Mesendoderm (in vitro differentiated cells): Measurements from ENCODE around the gene SMC3.

Experiments
- DNase-seq: peaks from one replicate; pipeline ENCODE4 v3.0.0; 2013
- H2AK5ac ChIP-seq: 2 replicates; pipeline ENCODE4 v1.6.1; 2013; ENCODE audit warnings: low read length, inconsistent platforms
- H2BK120ac ChIP-seq: 2 replicates; pipeline ENCODE4 v1.6.1; 2013; ENCODE audit warnings: low read depth, mild to moderate bottlenecking, low read length, moderate library complexity, mixed read lengths
- H2BK15ac ChIP-seq: replicated peaks from 2 replicates; pipeline ENCODE4 v1.6.1; 2013; ENCODE audit warnings: low read depth, mild to moderate bottlenecking, moderate library complexity
- H2BK5ac ChIP-seq: 2 replicates; pipeline ENCODE4 v1.6.1; 2013; ENCODE audit warnings: low read length, inconsistent platforms
- H3K18ac ChIP-seq: 2 replicates; pipeline ENCODE4 v1.6.1; 2013; ENCODE audit warnings: mild to moderate bottlenecking, low read length, mixed read lengths
- H3K23ac ChIP-seq: one replicate; pipeline ENCODE4 v1.6.1; 2013; ENCODE audit warnings: low read length
- H3K27ac ChIP-seq: 2 replicates; pipeline ENCODE4 v1.5.1; 2013; ENCODE audit warnings: low read depth, mild to moderate bottlenecking, inconsistent platforms, low read length, moderate library complexity
- H3K27me3 ChIP-seq: 2 replicates; pipeline ENCODE4 v1.6.1; 2013; ENCODE audit warnings: low read length, control low read depth, mild to moderate bottlenecking, inconsistent platforms; ENCODE audit not compliant: insufficient read depth, poor library complexity
- H3K36me3 ChIP-seq: 2 replicates; pipeline ENCODE4 v1.6.1; 2013; ENCODE audit warnings: low read length, inconsistent platforms; ENCODE audit not compliant: control insufficient read depth, insufficient read depth
- H3K4ac ChIP-seq: one replicate; pipeline ENCODE4 v1.6.1; 2013; ENCODE audit warnings: low read depth, mild to moderate bottlenecking, low read length, moderate library complexity
- H3K4me1 ChIP-seq: 2 replicates; pipeline ENCODE4 v1.6.1; 2013; ENCODE audit warnings: low read depth, low read length, inconsistent platforms; ENCODE audit not compliant: control insufficient read depth
- H3K4me2 ChIP-seq: 2 replicates; pipeline ENCODE4 v1.6.1; 2013; ENCODE audit warnings: low read length
- H3K4me3 ChIP-seq: 2 replicates; pipeline ENCODE4 v1.5.1; 2013; ENCODE audit warnings: mild to moderate bottlenecking, low read length
- H3K56ac ChIP-seq: one replicate; pipeline ENCODE4 v1.6.1; 2013; ENCODE audit warnings: low read length
- H3K79me1 ChIP-seq: 2 replicates; pipeline ENCODE4 v1.6.1; 2013; ENCODE audit warnings: low read length, inconsistent platforms
- H3K79me2 ChIP-seq: 2 replicates; pipeline ENCODE4 v1.6.1; 2013; ENCODE audit warnings: mild to moderate bottlenecking, low read length; ENCODE audit not compliant: control insufficient read depth, insufficient read depth
- H3K9ac ChIP-seq: 2 replicates; pipeline ENCODE4 v1.6.1; 2013; ENCODE audit warnings: low read length, inconsistent platforms
- H4K5ac ChIP-seq: one replicate; pipeline ENCODE4 v1.6.1; 2013; ENCODE audit warnings: low read length
- H4K8ac ChIP-seq: one replicate; pipeline ENCODE4 v1.6.1; 2013; ENCODE audit warnings: low read depth, mild to moderate bottlenecking, control low read depth, low read length, moderate library complexity
- WGBS: extraction: QIAGEN DNeasy Blood & Tissue Kit; methylation state at CpG from one replicate; pipeline ENCODE4 v1.1.7; 2013; ENCODE audit warnings: low lambda C conversion rate, missing lambda C conversion rate; ENCODE audit not compliant: insufficient coverage; ENCODE audit errors: extremely low coverage; 5-methylcytosine and 5-hydroxymethylcytosine counted together

SMC3 gene

DNA sequence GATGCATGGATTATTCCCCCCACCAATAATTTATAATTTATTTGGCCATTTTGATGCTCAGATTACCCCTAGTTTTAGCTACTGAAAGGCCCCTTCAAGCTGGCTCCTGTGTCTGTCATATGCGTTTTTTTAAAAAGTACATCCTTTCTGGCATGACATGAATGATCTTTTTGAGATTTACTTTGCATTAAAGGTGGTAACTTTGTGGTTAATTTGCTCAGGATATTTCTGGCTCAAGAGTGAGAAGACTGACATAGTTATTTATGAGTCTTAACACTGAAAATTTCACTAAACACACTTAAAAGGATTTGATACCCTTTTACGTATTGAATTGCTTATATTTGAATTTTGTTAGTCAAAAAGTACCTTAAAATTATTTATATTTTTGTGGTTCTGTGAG, 5.4 kb downstream of the SMC3 start:
- Histone ChIP-seq H3K4ac (no peak overlapping the region), H3K36me3 (no peaks in the 10 kb centered on the region), H2BK5ac (no peak overlapping the region), H2BK15ac (no peak overlapping the region), H3K4me2 (no peak overlapping the region), H3K18ac (no peak overlapping the region), H3K56ac (no peak overlapping the region), H4K5ac (no peak overlapping the region), H3K79me2 (peaks cover 38% of the 10 kb centered on the region), H3K79me1 (peaks cover 5% of the 10 kb centered on the region), H3K27ac (no peak overlapping the region), H3K4me3 (no peak overlapping the region), H4K8ac (no peak overlapping the region), H3K23ac (no peak overlapping the region), H2BK120ac (no peak overlapping the region), H3K4me1 (peaks cover 3% of the 10 kb centered on the region), H3K9ac (no peak overlapping the region), H3K27me3 (no peaks in the 10 kb centered on the region), H2AK5ac (no peak overlapping the region)
- no CpG with 5 or more reads among the region's 2 CpGs for WGBS
- DNase-seq = no peak

DNA sequence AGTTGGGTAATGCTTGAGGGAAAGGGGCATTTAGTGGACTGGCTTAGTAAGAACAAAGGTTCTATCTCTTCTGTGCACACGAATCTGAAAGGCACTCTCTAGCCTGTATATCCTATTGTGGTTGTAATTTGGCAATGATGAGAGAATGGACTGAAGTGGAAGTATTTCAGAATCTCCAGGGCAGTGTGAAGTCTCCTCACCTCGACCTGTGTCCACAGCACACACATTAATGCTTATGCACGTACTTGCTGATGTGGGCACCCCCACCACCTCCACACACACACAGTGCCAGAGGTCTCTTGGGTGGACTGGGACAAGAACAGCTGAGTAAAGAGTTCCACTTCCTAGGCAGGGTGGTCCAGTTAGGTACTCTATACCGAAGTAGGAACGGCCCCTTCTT, 6.9 kb downstream of the SMC3 start:
- Histone ChIP-seq H3K27ac (no peak overlapping the region), H2BK15ac (no peak overlapping the region)
- WGBS = no CpG with 5 or more reads among the region's 5 CpGs

DNA sequence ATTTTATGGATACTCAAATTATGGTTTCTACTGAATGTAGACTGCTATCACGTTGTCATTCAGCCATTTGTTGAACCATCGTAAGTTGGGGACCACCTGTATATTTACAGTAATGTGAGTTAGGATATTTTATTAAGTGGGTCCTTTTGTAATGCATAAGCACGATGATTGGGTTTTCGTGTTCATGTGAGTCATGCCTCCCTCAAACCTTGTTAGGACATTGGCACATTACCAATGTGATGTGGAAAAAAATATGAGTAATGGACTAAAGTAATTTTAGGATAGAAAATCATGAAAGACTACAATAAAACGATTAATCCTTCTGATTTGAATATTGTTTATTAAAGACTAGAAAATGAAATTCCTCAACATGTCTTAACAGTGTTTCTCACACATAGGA, 8.7 kb downstream of the SMC3 start:
- no peak overlapping the region for H2BK120ac ChIP-seq
- H3K79me2 ChIP-seq = peaks cover 17% of the 10 kb centered on the region
- no peaks in the 10 kb centered on the region for H3K4me1 ChIP-seq
- H3K56ac ChIP-seq = no peak overlapping the region
- H2BK15ac ChIP-seq = no peak overlapping the region
- H3K4me2 ChIP-seq = no peak overlapping the region
- no peak overlapping the region for H3K27ac ChIP-seq
- H2BK5ac ChIP-seq = no peak overlapping the region
- no peak overlapping the region for H2AK5ac ChIP-seq
- DNase-seq = no peak
- no peak overlapping the region for H3K23ac ChIP-seq
- H3K9ac ChIP-seq = no peak overlapping the region
- H3K18ac ChIP-seq = no peak overlapping the region
- no peak overlapping the region for H3K4ac ChIP-seq
- WGBS = no CpG with 5 or more reads among the region's 5 CpGs
- H4K8ac ChIP-seq = no peak overlapping the region
- H3K4me3 ChIP-seq = no peak overlapping the region
- no peak overlapping the region for H4K5ac ChIP-seq
- no peaks in the 10 kb centered on the region for H3K27me3 ChIP-seq
- no peaks in the 10 kb centered on the region for H3K36me3 ChIP-seq
- H3K79me1 ChIP-seq = peaks cover 2% of the 10 kb centered on the region

More for the DNA sequence above, 6.9 kb downstream of the SMC3 start:
- peaks cover 3% of the 10 kb centered on the region for H3K4me1 ChIP-seq
- H3K23ac ChIP-seq = no peak overlapping the region
- H3K79me2 ChIP-seq = peaks cover 28% of the 10 kb centered on the region
- H2BK120ac ChIP-seq = no peak overlapping the region
- H3K27me3 ChIP-seq = no peaks in the 10 kb centered on the region
- no peak overlapping the region for H3K56ac ChIP-seq
- no peak overlapping the region for H3K4me3 ChIP-seq
- no peak overlapping the region for H4K8ac ChIP-seq
- H3K79me1 ChIP-seq = peaks cover 5% of the 10 kb centered on the region
- H2AK5ac ChIP-seq = no peak overlapping the region
- H4K5ac ChIP-seq = no peak overlapping the region
- no peak overlapping the region for H3K4ac ChIP-seq
- no peaks in the 10 kb centered on the region for H3K36me3 ChIP-seq
- H3K9ac ChIP-seq = no peak overlapping the region
- no peak overlapping the region for H3K4me2 ChIP-seq
- no peak overlapping the region for H2BK5ac ChIP-seq
- no peak overlapping the region for H3K18ac ChIP-seq
- no peak for DNase-seq

DNA sequence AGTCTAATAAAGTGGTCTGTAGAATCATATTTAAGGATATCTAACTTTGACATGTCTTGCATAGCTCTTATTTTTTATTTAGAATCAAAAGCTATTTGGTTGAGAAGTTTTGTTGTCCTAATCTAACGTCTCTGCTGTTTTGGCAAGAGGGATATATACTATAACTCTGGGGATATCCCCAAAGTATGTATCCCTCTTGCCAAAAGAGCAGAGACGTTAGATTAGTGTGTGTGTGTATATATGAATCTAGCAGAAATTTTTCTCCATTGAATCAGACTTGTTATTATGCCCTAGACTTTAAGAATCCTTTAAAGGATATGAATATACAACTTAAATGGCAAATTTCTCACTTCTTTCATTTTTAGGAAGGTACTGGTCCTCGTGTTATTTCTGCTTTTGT, 9.6 kb downstream of the SMC3 start:
- Histone ChIP-seq H2BK120ac (no peak overlapping the region), H3K4me2 (no peak overlapping the region), H3K36me3 (no peaks in the 10 kb centered on the region), H3K27me3 (no peaks in the 10 kb centered on the region), H3K18ac (no peak overlapping the region), H3K56ac (no peak overlapping the region), H4K5ac (no peak overlapping the region), H4K8ac (no peak overlapping the region), H3K4ac (no peak overlapping the region), H3K79me2 (peaks cover 12% of the 10 kb centered on the region), H2BK5ac (no peak overlapping the region), H3K23ac (no peak overlapping the region), H3K27ac (no peak overlapping the region), H2AK5ac (no peak overlapping the region), H3K4me1 (no peaks in the 10 kb centered on the region), H3K4me3 (no peak overlapping the region), H3K9ac (no peak overlapping the region), H2BK15ac (no peak overlapping the region), H3K79me1 (peaks cover 2% of the 10 kb centered on the region)
- WGBS = no CpG with 5 or more reads among the region's 3 CpGs
- DNase-seq = no peak

DNA sequence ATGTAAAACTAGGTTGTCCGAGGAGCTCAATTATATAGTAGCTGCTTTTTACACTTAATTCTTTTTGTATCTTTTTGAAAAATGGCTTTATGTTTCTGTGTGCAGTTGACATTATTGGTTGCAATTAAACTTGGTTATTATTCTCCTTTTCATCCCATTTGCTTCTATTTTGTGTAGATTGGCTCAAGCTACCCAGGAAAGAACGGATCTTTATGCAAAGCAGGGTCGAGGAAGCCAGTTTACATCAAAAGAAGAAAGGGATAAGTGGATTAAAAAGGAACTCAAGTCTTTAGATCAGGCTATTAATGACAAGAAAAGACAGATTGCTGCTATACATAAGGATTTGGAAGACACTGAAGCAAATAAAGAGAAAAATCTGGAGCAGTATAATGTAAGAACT, 16.5 kb downstream of the SMC3 start:
- Histone ChIP-seq H4K5ac (no peak overlapping the region), H2AK5ac (no peak overlapping the region), H4K8ac (no peak overlapping the region), H3K36me3 (peaks cover 4% of the 10 kb centered on the region), H2BK15ac (no peak overlapping the region), H3K79me2 (no peaks in the 10 kb centered on the region), H3K4ac (no peak overlapping the region), H3K56ac (no peak overlapping the region), H3K4me3 (no peak overlapping the region), H2BK5ac (no peak overlapping the region), H3K27ac (no peak overlapping the region), H3K18ac (no peak overlapping the region), H3K4me1 (no peaks in the 10 kb centered on the region), H3K23ac (no peak overlapping the region), H3K4me2 (no peak overlapping the region), H3K27me3 (no peaks in the 10 kb centered on the region), H2BK120ac (no peak overlapping the region), H3K9ac (no peak overlapping the region), H3K79me1 (no peaks in the 10 kb centered on the region)
- DNase-seq = no peak
- WGBS = no CpG with 5 or more reads among the region's 3 CpGs

DNA sequence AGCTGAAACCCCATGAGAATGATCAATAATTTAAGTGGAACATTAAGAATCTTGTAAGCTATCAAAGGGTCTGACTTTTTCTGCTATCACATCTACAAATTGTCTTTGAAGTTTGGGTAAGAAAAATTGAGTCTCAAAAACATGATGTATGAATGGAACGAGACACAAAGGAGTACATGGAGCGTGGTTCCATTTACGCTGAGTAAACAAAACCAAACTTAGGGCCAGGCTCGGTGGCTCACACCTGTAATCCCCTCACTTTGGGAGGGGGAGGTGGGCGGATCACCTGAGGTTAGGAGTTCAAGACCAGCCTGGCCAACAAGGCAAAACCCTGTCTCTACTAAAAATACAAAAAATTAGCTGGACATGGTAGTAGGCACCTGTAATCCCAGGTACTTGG, 24.3 kb downstream of the SMC3 start:
- Histone ChIP-seq H2BK5ac (no peak overlapping the region), H2AK5ac (no peak overlapping the region), H3K27me3 (no peaks in the 10 kb centered on the region), H3K79me1 (no peaks in the 10 kb centered on the region), H3K9ac (no peak overlapping the region), H3K4ac (no peak overlapping the region), H4K8ac (no peak overlapping the region), H3K4me3 (no peak overlapping the region), H3K23ac (no peak overlapping the region), H2BK120ac (no peak overlapping the region), H3K4me2 (no peak overlapping the region), H3K79me2 (no peaks in the 10 kb centered on the region), H3K18ac (no peak overlapping the region), H4K5ac (no peak overlapping the region), H3K27ac (no peak overlapping the region), H3K36me3 (peaks cover 2% of the 10 kb centered on the region), H3K4me1 (no peaks in the 10 kb centered on the region), H3K56ac (no peak overlapping the region), H2BK15ac (no peak overlapping the region)
- no CpG with 5 or more reads among the region's 5 CpGs for WGBS
- no peak for DNase-seq
